ENCODE results near the gene FLT3LG.
"Not testable (repeated sequence)": the region's sequence is repeated elsewhere in the genome, so short reads cannot be mapped to it uniquely, and the experiment has no call there.

DNA sequence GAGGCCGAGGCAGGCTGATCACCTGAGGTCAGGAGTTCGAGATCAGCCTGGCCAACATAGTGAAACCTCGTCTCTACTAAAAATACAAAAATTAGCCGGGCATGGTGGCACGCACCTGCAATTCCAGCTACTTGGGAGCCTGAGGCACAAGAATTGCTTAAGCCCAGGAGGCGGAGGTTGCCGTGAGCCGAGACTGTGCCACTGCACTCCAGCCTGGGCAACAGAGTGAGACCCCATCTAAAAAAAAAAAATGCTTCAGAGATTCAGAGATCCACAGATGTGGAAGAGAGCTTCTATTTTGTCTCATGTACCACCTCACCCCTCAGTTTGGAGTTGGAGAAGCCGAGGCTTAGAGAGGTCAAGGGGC is 531 bp upstream of the FLT3LG start:
- TF ChIP-seq, protein P1, sequence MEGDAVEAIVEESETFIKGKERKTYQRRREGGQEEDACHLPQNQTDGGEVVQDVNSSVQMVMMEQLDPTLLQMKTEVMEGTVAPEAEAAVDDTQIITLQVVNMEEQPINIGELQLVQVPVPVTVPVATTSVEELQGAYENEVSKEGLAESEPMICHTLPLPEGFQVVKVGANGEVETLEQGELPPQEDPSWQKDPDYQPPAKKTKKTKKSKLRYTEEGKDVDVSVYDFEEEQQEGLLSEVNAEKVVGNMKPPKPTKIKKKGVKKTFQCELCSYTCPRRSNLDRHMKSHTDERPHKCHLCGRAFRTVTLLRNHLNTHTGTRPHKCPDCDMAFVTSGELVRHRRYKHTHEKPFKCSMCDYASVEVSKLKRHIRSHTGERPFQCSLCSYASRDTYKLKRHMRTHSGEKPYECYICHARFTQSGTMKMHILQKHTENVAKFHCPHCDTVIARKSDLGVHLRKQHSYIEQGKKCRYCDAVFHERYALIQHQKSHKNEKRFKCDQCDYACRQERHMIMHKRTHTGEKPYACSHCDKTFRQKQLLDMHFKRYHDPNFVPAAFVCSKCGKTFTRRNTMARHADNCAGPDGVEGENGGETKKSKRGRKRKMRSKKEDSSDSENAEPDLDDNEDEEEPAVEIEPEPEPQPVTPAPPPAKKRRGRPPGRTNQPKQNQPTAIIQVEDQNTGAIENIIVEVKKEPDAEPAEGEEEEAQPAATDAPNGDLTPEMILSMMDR (conservative IDR thresholded peaks at IDR 0.05; ENCODE audit: low read depth, low read length): not testable (repeated sequence)
- not testable (repeated sequence) for TF ChIP-seq EZH2 (IDR thresholded peaks at IDR 0.05; ENCODE audit: borderline replicate concordance, low read depth, low read length, poor library complexity, severe bottlenecking)
